NCI-H1105 treated with DMSO at 0.1 percent for 48 hours (cell line): ENCODE measurements around the gene SPTSSB.

Experiments
- DNase-seq: peaks from one replicate; lab custom pipeline; 2025; lab: John Stamatoyannopoulos, UW

The SPTSSB gene, protein sequence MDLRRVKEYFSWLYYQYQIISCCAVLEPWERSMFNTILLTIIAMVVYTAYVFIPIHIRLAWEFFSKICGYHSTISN

DNA sequence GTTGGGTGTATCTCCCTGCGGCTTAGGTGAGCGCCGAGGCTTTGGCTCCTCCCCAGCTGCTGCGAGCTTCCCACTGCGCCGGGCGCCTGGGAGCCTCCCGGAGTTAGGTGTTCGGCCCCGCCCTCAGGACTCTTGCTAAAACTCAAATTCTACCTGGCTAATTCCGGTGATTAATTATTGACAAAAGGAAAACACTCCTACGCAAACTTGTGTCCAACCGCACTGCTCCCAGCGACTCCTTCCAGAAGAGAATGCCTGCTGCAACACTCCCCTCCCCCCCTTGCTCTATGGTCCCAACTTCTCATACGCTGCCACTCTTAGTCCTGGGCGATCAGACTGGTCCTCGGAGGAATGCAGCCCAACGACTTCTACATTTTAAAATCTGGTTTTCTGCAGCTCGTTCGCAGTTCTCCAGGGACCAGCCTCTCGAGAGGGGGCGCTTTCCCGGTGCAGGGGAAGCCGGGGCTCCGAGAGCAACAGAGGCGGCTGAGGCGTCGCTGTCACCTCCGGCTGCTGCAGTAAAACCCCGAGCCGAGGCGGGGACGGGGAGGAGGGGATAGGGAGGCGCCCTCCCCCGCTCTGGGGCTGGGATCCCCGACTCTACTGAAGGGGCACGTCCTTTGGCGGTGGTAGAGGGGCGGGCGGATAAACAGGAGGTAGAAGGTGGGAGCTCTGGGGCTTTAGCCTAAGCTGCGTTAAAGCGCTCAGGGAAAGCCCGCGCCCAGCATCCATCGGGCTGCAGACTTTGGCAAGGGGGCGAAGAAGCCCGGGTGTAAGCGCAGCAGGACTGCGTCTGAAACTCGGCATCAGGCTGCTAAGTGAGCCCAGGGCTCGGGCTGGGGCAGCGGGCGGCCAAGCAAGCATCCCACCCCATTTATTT lies at the start of gene SPTSSB:
SPTSSB (minus strand) TSS at position 77 of the 880 bp plus-strand sequence. CDS start 25,194 bp downstream, outside the sequence.
- DNase-seq, result peak; percentile 86

DNA sequence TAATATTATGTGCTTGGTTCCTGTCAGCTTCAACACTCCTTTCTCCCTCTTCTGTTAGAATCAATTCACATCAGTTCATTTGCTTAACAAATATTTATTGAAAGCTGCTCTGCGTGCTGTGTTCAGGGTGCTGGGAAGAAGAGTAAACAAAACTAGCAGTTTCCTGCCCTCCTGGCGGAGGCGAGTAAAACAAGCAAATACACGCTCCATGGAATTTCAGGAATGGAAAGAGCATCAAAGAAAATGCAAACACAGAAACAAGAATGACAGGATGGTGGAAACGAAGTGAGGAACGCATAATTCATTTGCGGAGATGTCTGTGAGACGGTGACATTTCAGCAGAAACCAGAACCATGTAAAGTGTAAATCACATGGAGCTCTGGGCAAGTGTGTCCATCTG lies 49.4 kb upstream of the SPTSSB start:
- peak; percentile 67 for DNase-seq

DNA sequence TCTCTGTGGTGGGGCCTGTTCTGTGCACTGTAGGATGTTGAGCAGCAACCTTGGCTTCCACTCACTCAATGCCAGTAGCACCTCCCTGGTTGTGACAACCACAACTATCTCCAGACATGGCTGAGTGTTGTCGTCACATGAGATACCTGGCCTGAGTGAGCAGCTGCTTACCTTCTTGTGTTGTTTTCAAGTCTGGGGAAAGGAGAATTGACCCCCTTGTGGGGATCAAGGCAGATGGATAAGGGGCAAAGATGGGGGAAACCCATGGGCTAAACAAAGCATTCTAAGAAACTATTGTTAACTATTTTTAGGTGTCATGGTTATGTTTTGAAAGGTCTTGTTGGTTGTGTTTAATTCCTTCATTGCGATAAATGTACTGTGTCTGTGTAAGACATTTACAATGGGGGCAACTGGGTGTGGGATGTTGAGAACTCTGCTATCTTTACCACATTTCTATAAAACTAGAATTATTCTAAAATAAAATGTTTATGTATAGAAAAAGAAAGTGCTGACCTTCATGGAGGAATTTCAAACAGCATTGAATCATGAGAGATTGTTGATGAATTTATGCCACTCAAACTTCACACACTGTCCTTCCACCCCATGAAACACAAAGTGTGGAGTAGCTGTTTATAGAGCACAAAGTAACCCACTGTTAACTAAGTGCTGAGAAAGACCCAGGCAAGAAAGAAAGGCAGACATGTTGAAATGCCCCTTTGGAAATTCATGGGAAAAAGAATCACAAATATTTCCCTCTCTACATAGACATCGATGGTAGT lies 48.4 kb upstream of the SPTSSB start:
- DNase-seq, result no peak

DNA sequence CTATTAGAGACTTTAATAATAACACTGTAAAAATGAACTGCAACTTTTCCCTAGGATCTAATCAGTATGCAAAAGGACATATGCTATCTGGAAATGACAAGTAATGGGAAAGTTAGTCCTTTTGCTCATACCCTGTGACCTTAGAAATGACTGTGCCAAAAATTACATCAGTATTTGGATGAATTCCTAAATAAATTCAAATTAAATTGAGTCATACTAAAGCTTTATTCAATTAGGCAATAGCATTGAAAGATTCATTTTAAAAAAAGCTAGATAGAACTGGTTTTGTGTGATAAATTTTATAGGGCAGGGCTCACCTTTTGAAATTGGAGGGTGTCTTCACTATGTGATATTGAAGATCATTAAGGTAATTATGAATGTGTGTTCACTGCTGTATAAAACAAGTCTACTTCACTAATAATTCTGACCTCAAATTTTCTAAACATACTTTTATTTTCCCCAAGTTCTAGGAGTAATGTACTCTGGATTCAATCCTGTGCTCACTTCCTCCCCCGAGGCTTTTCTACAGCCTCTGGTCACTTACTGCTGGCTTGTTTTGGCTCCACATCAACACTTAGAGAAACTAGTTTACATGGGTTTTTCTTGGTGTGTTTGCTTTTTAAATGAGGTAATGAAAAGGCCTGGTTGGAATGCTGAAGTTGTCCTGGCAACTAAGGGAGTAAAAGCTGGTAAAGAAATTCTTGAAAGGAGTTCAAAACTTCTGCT lies 44.4 kb upstream of the SPTSSB start:
- no peak for DNase-seq

DNA sequence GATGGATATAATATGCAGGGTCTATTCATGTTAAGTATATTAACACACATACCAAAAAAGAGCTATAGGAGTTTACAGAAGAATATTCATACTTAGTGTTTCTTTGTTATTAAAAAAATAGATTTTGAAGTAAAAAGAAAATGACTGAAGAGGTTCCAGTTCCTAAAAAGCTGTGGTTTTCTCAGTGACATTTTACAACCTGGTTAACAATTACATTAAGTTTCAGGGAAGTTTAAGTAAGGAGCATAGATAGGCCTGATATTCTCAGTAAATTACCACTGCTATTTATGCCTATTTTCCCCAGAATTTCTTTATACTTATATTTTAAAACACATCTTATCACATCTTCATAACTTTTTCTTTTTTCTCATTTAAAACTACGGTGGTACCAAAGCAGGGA lies 43.6 kb upstream of the SPTSSB start:
- no peak for DNase-seq

DNA sequence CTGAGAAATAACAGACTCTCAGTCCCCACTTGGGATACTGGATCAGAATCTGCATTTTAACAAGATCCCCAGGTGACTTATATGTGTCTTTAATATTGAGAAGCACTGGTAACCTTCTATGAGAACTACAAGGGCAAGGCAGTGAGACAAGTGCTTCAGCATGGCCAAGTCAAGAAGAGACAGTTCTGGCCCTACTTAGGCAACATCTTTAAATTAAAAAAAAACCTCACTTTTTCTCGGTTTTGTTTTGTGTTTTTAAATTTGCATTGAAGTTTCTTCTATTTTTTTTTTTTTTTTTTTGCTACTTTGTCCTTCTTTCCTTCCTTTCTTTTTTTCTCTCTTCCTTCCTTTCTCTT lies 42.5 kb upstream of the SPTSSB start:
- DNase-seq, result no peak

DNA sequence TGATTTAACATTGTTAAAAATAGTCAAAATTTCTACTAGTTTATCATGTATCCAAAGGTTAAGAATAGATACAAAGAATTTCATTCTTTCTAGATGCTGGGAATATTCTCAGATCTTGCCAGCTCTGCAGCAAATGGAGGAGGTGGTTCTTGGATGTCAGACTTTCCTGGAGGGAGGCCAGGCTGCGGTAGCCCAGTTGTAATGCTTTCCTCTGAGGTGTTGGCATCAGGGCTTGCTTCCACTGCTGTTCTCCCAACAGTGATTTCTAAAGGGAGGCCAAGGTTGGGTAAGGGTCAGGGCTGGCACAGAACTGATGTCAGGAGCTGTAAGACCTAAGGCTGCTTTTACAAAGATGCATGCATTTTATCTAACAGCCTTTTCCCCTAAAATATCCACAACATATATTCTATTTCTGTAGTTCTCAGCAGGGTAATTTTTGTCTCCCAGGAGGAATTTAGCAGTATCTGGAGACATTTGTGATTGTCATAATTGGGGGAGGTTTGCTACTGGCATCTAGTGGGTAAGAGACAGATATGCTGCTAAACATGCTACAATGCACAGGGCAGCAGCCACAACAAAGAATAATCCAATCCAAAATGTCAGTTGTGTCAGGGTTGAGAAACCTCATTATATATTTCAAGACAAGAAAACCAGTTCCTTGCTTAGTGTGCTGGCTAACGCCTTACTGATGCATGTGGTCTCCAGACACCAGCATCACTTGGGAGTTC lies 42.0 kb upstream of the SPTSSB start:
- no peak for DNase-seq

DNA sequence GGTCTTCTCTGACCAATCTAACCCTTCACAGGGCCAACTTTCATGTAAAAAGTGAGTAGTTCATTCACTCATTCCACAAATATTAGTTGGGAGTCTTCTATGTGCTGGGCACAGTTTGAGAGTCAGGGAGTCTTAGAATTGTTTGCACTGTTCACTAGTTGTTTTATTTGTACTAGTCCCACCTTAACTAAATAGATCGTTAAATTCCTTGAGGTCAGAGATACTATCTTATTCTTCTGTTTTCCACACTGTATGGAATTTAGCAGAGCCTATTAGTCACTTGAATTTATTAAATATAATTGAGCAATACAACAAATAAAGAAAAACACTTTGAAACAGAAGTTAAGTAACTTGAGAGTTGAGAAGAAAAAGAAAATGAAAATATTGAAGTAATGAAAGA lies 40.8 kb upstream of the SPTSSB start:
- DNase-seq, result no peak

DNA sequence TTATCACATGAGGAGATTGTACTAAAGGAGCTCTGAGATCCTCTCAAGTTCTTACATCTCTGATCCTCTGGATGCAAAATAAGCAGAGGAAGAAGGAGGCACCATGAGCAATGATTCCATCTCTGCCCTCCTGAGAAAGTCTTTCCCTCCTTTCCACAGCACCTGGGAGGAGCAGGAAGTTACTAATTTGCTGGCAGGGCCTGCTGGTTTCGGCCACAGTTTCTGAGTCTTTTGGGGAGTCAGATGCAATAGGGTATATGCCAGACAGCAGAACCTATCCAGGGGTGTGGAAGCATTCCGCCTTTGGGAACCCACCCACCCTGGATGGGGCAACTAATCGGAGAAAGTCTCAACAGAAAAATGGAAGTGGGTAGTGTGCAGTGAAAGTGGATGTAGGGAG lies 38.5 kb upstream of the SPTSSB start:
- no peak for DNase-seq

DNA sequence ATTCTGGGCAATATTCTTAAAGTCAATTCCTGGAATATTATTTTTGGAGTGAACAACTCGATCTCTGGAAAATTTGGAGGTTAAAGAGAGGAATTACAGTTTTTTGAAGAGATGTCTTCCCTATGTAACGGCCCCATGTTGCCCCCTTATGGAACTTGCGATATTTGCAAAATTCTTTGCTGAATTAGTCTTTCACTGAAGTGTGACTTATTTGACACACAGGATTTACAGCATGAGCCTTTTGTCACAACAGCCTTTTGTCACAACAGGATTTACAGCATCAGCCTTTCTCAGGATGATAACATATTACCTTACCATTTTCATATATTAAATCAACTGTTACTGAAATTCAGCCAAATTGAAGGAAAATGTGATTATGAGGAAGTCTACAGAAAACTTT lies 37.8 kb upstream of the SPTSSB start:
- peak; percentile 62 for DNase-seq

DNA sequence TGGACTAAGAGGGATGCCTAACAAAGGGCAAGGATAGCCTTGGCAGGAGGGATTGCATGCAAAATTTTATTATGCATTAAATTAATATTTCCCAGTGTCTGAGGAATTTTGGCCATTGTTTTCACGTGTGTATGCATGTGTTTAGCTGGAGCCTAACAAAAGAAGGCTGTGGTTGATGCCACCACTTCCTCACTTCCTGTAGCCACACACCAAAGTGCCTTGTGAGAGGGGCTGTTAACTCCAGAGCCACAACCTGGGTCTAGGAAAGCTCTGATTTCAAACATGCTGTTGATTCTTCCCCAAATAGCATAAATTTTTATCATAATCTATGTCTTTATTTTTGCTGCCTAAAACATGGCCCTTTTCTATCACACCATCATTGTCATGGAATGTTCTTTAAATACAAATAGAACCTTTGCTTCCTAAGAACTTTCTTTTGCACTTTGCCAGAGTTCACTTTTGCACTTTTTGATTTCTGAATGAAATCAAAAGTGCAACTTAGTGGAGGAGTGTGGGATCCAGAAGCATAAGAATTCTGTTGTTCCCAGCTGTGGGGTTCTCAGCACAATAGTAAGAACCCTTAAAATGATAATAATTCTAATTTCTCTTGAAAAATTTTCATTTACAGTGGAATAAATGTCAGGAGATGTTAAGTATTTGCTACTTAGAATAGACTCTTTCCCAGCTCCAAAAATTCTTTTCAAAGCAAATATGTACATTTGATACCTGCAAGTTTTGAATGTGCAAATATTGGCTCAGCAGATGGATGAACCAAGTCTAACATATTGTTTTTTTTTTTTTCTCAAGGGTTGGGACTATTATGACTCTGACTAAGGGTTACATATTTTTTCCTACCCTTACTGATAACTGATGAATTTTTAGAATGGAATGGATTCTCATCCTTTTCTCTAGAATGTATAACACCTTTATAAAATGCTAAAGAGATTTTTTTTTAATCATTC lies 35.6 kb upstream of the SPTSSB start:
- DNase-seq, result no peak

DNA sequence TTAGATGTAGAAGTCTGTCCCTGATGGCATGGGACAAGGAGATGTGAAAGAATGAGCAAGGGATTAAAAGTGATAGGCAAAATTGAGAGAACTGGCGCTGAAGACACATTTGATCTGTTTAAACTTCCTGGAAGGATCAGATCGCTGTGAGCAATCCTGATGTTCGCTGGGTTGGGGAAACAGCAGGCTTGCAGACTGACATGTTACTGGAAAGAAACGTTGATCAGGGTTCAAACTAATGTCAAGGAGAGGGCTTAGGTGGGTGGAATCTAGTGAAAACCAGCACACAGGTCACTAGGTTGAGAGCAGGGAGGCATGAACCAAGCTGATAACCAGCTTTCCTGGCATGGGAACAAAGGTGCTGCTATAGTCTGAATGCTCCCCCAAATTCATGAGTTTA lies 34.5 kb upstream of the SPTSSB start:
- no peak for DNase-seq

DNA sequence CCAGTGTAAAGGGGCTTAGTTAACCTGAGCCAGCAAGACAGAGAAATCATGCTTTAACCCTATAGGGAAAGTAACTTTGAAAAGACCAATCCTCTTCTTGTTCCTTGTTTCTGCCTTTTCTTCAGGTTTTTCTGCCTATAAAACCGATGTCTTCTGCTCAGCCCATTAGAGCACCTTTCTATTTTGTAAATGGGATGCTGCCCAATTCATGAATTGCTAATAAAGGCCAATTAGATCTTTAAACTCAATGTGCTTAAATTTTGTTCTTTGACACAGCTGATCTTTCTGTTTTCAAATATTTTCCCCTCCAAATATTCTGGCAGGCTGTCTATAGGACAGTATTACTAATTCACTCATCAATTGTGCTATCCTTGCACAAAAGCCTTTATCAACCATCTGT lies 33.8 kb upstream of the SPTSSB start:
- no peak for DNase-seq

DNA sequence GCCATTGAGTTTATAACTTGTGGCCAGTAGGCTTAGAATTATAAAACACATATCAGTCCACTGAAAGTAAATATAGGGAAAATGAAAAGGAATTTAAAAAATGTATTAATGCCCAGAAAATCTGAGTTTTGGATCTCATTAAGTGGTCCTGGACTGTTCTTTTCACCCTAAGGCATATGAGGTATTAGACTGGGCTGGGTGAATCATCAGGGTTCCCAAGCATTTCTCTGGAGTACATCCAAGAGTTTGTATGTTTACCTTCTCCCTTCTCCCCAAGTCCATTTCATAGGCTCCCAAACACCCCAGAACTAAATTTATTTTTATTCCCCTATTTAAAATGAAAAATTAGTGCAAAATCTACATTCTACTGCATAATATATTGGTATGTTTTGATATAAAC lies 31.9 kb upstream of the SPTSSB start:
- no peak for DNase-seq

DNA sequence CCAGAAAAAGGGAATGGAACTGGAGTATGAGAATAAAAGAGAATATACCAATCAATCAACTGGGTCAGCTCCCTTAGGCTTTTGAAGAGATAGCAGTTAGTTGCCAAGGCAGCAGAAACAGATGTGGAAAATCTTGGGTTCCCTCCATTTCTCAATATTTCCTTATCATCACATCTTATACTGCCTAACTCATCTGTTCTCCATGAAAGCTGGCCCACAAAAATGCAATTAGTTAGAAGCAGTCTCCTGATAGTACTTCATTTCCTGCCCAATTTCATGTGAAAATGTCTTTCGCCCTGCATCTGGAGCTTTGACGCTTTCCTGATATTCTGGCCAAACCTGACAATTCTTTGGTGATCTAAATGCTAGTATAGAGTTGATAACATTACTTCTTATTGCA lies 30.1 kb upstream of the SPTSSB start:
- DNase-seq, result no peak

DNA sequence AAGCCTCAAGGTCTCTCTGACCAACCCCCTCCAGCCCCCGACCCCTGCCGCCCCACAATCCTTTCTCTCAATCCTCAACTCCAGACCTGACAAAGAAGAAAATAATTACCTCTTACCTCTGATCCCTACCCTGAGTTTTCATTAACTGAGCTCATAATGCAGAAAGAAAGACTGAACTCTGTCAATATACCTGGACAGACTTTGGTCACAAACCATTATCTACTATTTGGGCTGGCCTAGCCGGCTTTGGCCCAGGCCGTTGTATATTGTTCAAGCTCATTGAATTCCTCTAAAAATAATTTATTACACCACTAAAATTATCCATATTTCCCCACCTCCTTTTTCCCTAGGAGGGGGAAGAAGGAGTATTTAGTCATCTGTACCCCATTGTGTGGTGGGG lies 29.3 kb upstream of the SPTSSB start:
- no peak for DNase-seq

DNA sequence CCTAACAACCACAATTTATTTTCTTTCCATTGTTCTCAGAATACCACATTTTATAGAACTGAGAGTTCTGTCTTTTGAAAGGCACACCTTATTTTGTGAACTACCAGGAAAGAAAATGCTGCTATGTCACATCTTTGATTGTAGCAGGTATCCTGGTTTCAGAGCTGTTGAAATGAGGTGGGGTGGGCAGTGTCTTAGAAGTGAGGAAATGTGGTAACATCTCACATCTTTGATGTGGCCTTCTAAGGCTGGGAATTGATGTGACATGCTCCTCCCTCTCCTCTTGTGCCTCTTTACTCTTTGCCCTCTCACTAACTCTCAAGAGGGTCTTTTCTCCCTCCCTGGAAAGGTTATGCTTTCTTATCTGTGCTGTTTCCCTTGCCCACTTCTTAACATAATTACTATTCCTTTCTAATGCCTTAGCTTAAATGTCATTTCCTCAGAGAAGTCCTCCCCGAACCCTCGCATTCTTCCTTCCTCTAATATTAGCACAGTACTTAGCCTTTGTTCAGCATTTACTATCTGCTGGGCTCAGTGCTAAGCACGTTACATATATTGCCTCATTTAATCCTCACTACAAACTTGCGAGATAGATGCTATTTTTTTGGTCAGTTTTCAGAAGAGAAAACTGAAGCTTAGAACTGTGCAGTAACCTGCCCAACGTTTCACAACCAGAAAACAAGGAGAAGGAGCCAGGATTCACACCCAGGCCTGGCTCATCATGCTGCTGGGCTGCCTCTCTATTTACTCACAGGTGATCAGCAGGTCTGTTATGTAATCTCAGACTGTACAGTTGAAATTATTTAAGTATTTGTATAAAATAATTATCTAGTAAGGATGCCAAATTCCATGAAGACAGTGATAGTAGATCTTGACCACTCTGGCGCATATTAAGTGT lies 24.0 kb upstream of the SPTSSB start:
- no peak for DNase-seq

DNA sequence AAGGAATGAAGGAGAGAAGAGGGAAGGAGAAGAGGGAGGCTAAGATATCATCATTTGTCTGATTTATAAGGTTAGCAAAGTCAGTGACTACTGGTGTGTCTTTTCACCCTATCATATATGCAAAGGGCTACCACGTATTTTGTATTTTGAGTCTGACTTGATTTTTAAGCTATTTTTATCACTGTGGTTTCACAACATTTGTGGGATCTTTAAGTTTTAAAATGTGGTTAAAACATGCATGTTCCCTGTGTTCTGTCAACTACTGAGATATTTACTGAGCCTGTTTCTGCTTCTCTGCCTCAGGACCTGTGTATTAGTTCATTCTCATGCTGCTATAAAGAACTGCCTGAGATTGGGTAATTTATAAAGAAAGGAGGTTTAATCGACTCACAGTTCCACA lies 22.5 kb upstream of the SPTSSB start:
- no peak for DNase-seq

DNA sequence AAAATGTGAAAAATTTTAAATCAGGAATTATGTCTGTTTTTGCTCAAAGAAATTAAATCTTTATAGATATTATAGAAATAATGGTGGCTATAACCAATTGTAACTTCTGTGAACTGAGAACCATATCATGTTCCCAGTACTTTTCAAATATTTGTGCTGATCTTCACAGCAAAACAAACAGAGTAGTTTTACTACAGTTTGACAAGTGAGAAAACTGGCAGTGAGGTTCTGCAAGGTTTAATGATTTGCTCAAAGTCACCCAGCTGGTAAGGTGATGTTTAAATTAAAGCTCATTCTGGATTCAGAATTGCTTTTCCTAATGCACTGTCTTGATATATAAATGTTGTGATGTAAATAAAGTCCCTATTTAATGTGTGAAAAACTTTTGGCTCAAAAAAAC lies 22.0 kb upstream of the SPTSSB start:
- no peak for DNase-seq

DNA sequence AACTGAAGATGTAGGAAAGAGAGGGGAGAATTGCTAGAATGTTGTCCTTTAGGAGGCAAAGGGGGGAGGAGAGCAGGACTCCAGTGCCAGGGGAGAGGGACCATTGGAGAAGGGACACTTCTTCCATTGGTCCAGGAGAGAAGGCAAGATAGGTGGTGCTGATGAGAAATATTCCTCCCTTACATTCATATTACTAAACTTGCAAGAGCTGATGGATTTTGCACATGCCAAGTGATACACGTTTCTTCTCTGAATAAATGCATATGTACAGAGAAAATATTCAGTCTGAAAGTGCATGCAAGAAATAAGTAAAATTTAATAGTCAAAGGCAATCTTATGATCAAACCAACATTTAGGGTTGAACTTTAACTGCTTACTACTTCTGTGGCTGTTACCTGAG lies 21.5 kb upstream of the SPTSSB start:
- DNase-seq, result no peak
